Measurements from ENCODE around the gene ZFP30. TPM values are rescaled to one million over a fixed set of nuclear protein-coding genes. Genes with fewer than 3 reads are reported as not detected.
A peak's percentile ranks its signal among the peaks of the same experiment; 100 is the strongest.

Gene ZFP30
- total and polyA plus RNA-seq, 4 donors: 2.0 to 20.7 (median 6.7) TPM

GRCh38 chr19:37594982-37595382, 60.3 kb downstream of the ZFP30 start:
- 0 to 1% methylated on average over 20 of the region's 20 CpGs for WGBS, 2 donors
- Histone ChIP-seq H3K9ac (ENCODE audit: insufficient read depth in 1 of 2, low read length in 2 of 2) (peak overlapping the region; percentile 95 to 98), H3K27me3 (ENCODE audit: control insufficient read depth in 3 of 3, insufficient read depth in 3 of 3, low read length in 2 of 3) (no peaks in the 10 kb centered on the region), H3K27ac (ENCODE audit: low read depth in 1 of 2, low read length in 1 of 2) (peak overlapping the region; percentile 79 to 94), H3K9me3 (ENCODE audit: control insufficient read depth in 4 of 4, insufficient read depth in 3 of 4, low read length in 3 of 4) (peaks cover 0 to 13% (median 3%) of the 10 kb centered on the region in 4 donors), H3K4me1 (ENCODE audit: control insufficient read depth in 5 of 5, insufficient read depth in 5 of 5, low read length in 5 of 5) (peaks cover 0 to 10% (median 2%) of the 10 kb centered on the region in 5 donors), H3K36me3 (ENCODE audit: control insufficient read depth in 4 of 4, insufficient read depth in 4 of 4, low read length in 4 of 4) (peaks cover 5 to 10% (median 7%) of the 10 kb centered on the region in 4 donors), H3K4me3 (peak overlapping the region; percentile 75)
- ATAC-seq (ENCODE audit: insufficient read depth, low FRiP score) (peak; percentile 54), DNase-seq (peak in 2 of 3 donors; percentile 77 to 79)
- TF ChIP-seq CTCF (IDR thresholded peaks at IDR 0.05; ENCODE audit: control extremely low read depth, extremely low read depth): no peak

- WGBS, 2 donors: 0% methylated on average over 53 of the region's 53 CpGs
Observed at GRCh38 chr19:37594304-37594981, 60.8 kb downstream of the ZFP30 start, which contains the start of the genes ZNF540 and ZNF571. Gene ZNF540 (plus strand): TSS chr19:37594876. CDS start chr19:37598448, 3,572 bp downstream. Gene ZNF571 (minus strand): TSS chr19:37594792. CDS start chr19:37586676, 8,116 bp downstream.

DNA sequence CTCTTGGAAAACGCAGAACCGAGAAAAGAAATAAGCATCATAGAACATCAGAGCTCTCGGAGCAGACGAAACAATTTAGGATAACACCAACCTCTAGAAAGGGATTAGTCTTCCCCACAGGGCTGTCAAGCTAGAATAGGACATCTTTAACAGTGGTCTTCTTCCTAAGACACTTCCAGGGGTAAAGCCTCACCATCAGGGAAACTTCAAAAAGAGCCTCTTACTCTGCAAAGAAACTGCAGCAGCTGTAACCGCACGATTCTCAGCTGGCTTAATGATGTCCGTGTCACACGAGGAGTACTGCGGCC, 61.3 kb downstream of the ZFP30 start:
- peak overlapping the region; percentile 95 to 99 for H3K9ac ChIP-seq (ENCODE audit: insufficient read depth in 1 of 2, low read length in 2 of 2)
- peak overlapping the region; percentile 75 for H3K4me3 ChIP-seq
- no peak for TF ChIP-seq CTCF (IDR thresholded peaks at IDR 0.05; ENCODE audit: control extremely low read depth, extremely low read depth)
- H3K36me3 ChIP-seq (ENCODE audit: control insufficient read depth in 4 of 4, insufficient read depth in 4 of 4, low read length in 4 of 4): peaks cover 4 to 8% (median 6%) of the 10 kb centered on the region in 4 donors
- peaks cover 0 to 10% (median 2%) of the 10 kb centered on the region in 5 donors for H3K4me1 ChIP-seq (ENCODE audit: control insufficient read depth in 5 of 5, insufficient read depth in 5 of 5, low read length in 5 of 5)
- no peak for ATAC-seq (ENCODE audit: insufficient read depth, low FRiP score)
- H3K27me3 ChIP-seq (ENCODE audit: control insufficient read depth in 3 of 3, insufficient read depth in 3 of 3, low read length in 2 of 3): no peaks in the 10 kb centered on the region
- no peak for DNase-seq
- H3K9me3 ChIP-seq (ENCODE audit: control insufficient read depth in 4 of 4, insufficient read depth in 3 of 4, low read length in 3 of 4): peaks cover 0 to 13% (median 3%) of the 10 kb centered on the region in 4 donors
- 2 to 4% methylated on average over 9 of the region's 9 CpGs for WGBS, 2 donors
- peak overlapping the region; percentile 79 to 94 for H3K27ac ChIP-seq (ENCODE audit: low read depth in 1 of 2, low read length in 1 of 2)

More at GRCh38 chr19:37594304-37594981, 60.8 kb downstream of the ZFP30 start, which contains the start of the genes ZNF540 and ZNF571:
- TF ChIP-seq CTCF (IDR thresholded peaks at IDR 0.05; ENCODE audit: control extremely low read depth, extremely low read depth): no peak
- peak; percentile 97 for ATAC-seq (ENCODE audit: insufficient read depth, low FRiP score)
- Histone ChIP-seq H3K27me3 (ENCODE audit: control insufficient read depth in 3 of 3, insufficient read depth in 3 of 3, low read length in 2 of 3) (no peaks in the 10 kb centered on the region), H3K9ac (ENCODE audit: insufficient read depth in 1 of 2, low read length in 2 of 2) (peak within 1 kb of the TSS; percentile 95 to 99), H3K27ac (ENCODE audit: low read depth in 1 of 2, low read length in 1 of 2) (peak within 1 kb of the TSS; percentile 79 to 94), H3K9me3 (ENCODE audit: control insufficient read depth in 4 of 4, insufficient read depth in 3 of 4, low read length in 3 of 4) (peaks cover 0 to 13% (median 3%) of the 10 kb centered on the region in 4 donors), H3K4me1 (ENCODE audit: control insufficient read depth in 5 of 5, insufficient read depth in 5 of 5, low read length in 5 of 5) (peaks cover 0 to 10% (median 2%) of the 10 kb centered on the region in 5 donors), H3K36me3 (ENCODE audit: control insufficient read depth in 4 of 4, insufficient read depth in 4 of 4, low read length in 4 of 4) (peaks cover 4 to 8% (median 6%) of the 10 kb centered on the region in 4 donors), H3K4me3 (peak within 1 kb of the TSS; percentile 75)
- DNase-seq: peak; percentile 96 to 98 (median 97)

Measured in lung (tissue), 12 donors.